ENCODE data around the gene CYFIP1.

The CYFIP1 gene

DNA sequence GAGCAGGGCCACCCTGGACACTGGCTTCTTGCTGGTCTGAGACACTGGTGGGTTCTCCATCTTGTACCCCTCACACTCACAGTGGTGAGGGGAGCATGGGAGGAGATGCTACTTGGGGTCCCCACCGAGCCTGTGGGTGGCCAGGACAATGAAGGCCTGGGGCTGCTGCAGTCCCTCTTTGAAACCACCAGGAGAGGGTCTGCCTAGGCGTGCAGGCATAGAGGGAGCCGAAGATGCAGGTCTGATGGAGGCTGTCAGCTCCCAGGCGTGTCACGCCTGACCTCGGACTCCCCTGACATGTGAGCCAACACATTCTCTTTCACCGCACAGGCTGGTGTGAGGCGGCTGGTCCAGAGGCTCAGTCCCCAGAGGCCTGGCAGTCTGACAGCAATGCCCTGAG lies 102.6 kb downstream of the CYFIP1 start:
- TF ChIP-seq, protein P1, sequence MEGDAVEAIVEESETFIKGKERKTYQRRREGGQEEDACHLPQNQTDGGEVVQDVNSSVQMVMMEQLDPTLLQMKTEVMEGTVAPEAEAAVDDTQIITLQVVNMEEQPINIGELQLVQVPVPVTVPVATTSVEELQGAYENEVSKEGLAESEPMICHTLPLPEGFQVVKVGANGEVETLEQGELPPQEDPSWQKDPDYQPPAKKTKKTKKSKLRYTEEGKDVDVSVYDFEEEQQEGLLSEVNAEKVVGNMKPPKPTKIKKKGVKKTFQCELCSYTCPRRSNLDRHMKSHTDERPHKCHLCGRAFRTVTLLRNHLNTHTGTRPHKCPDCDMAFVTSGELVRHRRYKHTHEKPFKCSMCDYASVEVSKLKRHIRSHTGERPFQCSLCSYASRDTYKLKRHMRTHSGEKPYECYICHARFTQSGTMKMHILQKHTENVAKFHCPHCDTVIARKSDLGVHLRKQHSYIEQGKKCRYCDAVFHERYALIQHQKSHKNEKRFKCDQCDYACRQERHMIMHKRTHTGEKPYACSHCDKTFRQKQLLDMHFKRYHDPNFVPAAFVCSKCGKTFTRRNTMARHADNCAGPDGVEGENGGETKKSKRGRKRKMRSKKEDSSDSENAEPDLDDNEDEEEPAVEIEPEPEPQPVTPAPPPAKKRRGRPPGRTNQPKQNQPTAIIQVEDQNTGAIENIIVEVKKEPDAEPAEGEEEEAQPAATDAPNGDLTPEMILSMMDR (IDR thresholded peaks at IDR 0.05): no peak
- H3K4me3 ChIP-seq: no peak overlapping the region
- DNase-seq (ENCODE audit: low spot score): no peak
- no peak overlapping the region for H3K27ac ChIP-seq

DNA sequence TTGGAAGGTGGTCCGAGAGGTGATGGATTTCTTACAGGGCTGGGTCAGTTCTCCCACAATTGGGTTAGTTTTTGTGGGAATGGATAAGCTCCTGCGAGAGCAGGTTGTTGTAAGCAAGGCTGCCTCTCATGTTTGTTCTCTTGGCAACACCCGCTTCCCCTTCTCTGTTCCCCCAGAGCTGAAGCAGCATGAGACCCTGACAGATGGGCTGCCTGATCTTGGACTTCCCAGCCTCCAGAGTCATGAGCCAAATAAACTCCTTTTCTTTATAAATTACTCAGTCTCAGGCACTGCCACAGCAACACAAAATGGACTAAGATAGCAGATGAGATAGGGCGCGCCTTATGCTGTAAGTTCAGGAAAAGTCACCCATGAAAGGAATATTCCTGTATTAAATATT lies 103.1 kb downstream of the CYFIP1 start:
- TF ChIP-seq, protein P1 (IDR thresholded peaks at IDR 0.05): no peak
- DNase-seq (ENCODE audit: low spot score): no peak
- Histone ChIP-seq H3K27ac (no peak overlapping the region), H3K4me3 (no peak overlapping the region)

DNA sequence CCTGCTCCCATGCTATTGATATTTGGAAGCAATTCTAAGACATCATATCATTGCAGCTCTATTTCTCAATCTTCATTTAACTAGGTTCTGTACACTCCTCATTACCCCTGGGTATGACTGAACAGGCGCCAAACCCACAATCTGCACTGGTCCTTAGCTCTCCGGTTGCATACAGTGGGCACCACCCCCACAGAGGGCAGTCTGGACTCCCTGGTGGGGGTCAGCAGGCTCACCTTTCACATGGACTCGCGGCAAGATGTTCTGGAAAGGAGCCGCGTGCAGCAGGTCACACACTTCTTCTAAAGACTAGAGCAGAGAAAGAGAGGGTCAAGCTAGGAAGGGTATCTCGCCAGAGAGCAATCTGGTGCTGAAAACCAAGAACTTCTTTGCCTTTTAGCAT lies 105.2 kb downstream of the CYFIP1 start:
- Histone ChIP-seq H3K4me3 (no peak overlapping the region), H3K27ac (no peak overlapping the region)
- TF ChIP-seq, protein P1 (IDR thresholded peaks at IDR 0.05): no peak
- no peak for DNase-seq (ENCODE audit: low spot score)

DNA sequence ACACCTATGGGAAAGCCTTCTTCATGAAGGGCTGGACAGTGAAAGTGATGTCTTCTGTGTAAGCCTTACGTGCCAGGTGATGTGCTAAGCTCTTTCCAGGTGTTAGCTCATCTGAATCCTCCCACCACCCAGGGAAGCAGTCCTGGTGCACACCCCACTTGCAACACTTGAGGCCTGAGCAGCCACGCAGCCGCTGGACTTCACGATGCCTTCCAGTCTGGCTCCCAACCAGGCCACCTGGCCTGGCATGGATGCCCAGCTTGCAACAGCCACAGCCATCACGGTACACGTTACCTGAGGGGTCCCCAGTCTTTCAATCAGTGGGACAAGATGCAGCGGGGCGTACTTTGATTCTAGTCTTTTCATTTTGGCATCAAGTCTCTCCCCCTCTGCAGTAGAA lies 105.9 kb downstream of the CYFIP1 start:
- Histone ChIP-seq H3K27ac (no peak overlapping the region), H3K4me3 (no peak overlapping the region)
- TF ChIP-seq, protein P1 (IDR thresholded peaks at IDR 0.05): no peak
- DNase-seq (ENCODE audit: low spot score): no peak

DNA sequence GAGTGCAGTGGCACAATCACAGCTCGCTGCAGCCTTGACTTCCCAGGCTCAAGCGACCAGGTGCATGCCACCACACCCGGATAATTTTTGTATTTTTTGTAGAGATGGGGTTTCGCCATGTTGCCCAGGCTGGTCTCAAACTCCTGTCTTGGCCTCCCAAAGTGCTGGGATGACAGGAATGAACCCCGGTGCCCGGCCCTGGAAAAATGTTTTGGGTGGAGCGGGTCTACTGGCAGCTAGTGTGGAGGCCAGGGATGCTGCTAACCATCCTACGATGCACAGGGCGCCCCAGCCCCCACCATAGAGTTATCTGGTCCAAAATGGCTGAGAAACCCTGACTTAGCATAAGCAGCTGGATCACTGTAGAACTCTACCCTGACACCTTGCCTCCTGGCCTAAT lies 106.3 kb downstream of the CYFIP1 start:
- no peak for DNase-seq (ENCODE audit: low spot score)
- Histone ChIP-seq H3K4me3 (no peak overlapping the region), H3K27ac (no peak overlapping the region)
- TF ChIP-seq, protein P1 (IDR thresholded peaks at IDR 0.05): no peak

DNA sequence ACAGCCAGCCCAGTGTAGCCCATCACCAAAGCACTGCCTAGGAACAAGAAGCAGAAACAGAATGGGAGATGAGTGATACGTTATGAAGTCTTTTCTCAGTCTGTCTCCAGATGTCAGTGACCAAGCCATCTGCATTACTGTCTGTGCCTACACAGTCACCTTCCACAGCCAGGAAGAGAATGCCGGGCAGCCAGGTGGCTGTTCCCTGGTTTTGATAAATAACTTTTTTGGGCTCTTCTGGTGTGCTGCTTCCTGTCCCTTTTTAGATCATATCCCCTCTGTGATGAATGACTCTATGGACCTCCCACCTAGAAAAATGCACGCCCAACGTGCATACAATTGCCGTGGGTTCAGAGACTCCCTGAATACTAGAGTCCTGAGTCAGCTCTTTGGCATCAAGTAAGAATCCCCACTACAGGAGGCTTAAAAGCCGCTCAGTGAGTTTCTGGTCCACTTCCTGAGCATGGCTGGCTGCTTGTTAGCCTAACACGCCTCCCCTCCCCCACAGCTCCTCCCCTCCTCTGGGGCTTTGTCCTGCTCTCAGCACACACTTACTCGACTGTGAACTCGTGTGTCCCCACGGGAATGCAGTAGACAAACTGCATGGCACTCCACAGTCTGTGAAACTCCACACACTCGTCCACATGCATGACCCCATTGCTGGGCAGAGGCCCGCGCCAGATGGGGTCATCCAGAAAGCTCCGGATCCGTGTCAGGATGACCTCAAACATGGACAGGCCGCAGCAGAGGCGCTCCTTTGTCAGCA lies 107.0 kb downstream of the CYFIP1 start:
- Histone ChIP-seq H3K27ac (no peak overlapping the region), H3K4me3 (no peak overlapping the region)
- TF ChIP-seq, protein P1 (IDR thresholded peaks at IDR 0.05): no peak
- DNase-seq (ENCODE audit: low spot score): no peak

DNA sequence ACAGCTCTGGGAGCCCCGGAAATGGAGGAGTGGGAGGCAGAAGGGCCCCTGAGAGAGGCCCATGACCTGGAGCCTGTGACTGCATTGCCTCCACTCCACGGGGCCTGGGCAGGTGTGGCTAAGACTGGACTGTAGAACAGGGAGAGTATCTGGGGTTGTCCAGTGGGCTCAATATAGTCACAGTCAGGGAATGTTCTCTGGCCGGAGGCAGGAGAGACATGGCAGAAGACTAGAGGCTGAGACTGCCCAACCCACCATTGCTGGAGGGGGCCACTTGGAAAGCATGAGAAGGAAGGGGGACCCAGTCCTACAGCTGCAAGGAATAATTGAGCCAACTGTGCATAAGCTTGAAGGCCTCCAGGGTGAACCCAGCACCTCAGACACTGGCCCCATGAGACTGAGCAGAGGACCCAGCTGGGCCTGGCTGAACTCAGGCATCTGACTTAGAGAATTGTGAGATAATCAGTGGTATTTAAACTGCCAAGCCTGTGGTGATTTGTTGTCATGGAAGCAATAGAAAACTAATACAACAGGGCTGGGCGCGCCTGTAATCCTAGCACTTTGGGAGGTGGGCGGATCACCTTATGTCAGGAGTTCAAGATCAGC lies 108.6 kb downstream of the CYFIP1 start:
- H3K27ac ChIP-seq: no peak overlapping the region

More for the DNA sequence above, 108.6 kb downstream of the CYFIP1 start:
- H3K4me3 ChIP-seq: no peak overlapping the region
- TF ChIP-seq, protein P1 (IDR thresholded peaks at IDR 0.05): no peak
- DNase-seq (ENCODE audit: low spot score): no peak

Measured in coronary artery (tissue), 2 donors.